GM19240 (cell line): ENCODE results near the gene NR2C2AP.

ENCODE experiments used
- DNase-seq: peaks from one replicate; pipeline ENCODE4 v3.0.0; 2011; ENCODE audit warnings: low spot score; ENCODE audit not compliant: insufficient read length

NR2C2AP gene

GRCh38 chr19:19152668-19153384 is 50.4 kb downstream of the NR2C2AP start:
- no peak for DNase-seq

DNA sequence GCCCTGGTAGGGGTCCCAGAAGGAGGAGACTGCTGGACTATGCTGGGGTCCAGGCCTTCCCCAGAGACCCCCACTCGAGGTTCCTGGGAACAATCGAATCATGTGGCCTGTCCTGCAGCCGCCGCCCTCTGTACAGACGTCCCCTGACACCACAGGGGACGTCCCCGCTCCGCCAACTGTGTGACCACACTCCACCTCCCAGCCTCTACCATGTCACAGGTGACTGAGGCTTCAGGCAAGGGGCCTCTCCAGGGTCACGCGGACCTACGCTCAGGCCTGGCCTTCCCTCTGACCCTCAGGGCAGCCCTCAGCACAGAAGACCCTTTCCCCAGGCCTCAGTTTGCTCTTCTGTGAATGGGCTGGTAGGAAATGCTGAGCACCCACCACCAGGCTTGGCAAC is 51.8 kb downstream of the NR2C2AP start:
- no peak for DNase-seq
